ENCODE measurements around the gene P2RY8. TPM values are rescaled to one million over a fixed set of nuclear protein-coding genes. Genes with fewer than 3 reads are reported as not detected.
"Not testable (repeated sequence)": the region's sequence is repeated elsewhere in the genome, so short reads cannot be mapped to it uniquely, and the experiment has no call there.

P2RY8 gene
- polyA plus RNA-seq, 4 donors, result 0.22 to 2.1 (median 1.2) TPM

DNA sequence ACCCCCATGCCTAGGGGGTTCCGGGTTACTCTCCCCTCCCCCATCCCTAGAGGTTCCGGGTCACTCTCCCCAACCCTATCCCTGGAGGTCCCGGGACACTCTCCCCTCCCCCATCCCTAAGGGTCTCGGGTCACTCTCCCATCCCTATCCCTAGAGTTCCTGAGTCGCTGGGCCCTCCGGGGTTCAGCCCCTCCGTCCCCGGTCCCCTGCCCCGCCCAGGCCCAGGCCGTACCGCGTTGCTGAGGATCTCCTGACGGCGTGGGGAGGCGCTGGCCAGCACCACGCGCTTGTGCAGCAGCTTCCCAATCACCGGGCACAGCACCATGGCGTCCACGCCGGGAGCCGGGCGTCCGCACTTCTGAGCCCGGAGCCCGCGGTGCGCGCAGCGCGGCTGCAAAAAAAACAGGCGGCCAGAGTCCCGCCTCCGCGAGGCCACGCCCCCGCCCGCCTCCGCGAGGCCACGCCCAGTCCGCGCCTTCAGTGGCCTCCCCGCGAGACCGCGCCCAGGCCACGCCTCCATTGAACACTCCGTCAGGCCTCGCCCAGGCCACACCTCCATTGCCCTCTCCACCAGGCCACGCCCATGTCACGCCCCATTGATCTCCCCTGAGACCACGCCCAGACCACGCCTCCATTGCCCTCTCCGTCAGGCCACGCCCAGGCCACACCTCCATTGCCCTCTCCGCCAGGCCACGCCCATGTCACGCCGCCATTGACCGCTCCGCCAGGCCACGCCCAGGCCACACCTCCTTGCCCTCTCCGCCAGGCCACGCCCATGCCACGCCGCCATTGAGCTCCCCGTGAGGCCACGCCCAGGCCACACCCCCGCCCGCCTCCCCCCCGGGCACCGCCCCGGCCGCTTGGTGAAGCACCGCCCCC is 84.2 kb downstream of the P2RY8 start, which contains the start of gene ASMTL:
ASMTL (minus strand) TSS at position 394 of the 879 bp plus-strand sequence; CDS start at position 325, 69 bp downstream.
- Histone ChIP-seq H3K4me3 (ENCODE audit: low read depth in 1 of 3, low read length in 3 of 3) (peak within 1 kb of the TSS; percentile 82 to 90 (median 82)), H3K27me3 (ENCODE audit: control insufficient read depth in 3 of 3, insufficient read depth in 3 of 3, low read length in 3 of 3) (no peaks in the 10 kb centered on the region), H3K36me3 (ENCODE audit: control insufficient read depth in 3 of 3, insufficient read depth in 2 of 3, low read depth in 1 of 3, low read length in 3 of 3) (peaks cover 0 to 4% (median 0%) of the 10 kb centered on the region in 3 donors), H3K27ac (ENCODE audit: low read depth in 1 of 3, low read length in 2 of 3) (peak within 1 kb of the TSS; percentile 89 to 98 (median 90)), H3K9me3 (ENCODE audit: control insufficient read depth in 2 of 2, insufficient read depth in 1 of 2, low read depth in 1 of 2, low read length in 1 of 2) (peaks cover 0 to 16% of the 10 kb centered on the region in 2 donors), H3K4me1 (ENCODE audit: control insufficient read depth in 3 of 3, insufficient read depth in 2 of 3, low read depth in 1 of 3, low read length in 2 of 3) (peaks cover 0 to 5% (median 3%) of the 10 kb centered on the region in 3 donors)
- DNase-seq, result peak; percentile 99 to 100
- WGBS, 3 donors, result 0 to 1% (median 0%) methylated on average over 52 to 76 of the region's 76 CpGs
- FAIRE-seq, result no peak

GRCh38 chrX:1451661-1452515 is 85.1 kb downstream of the P2RY8 start:
- DNase-seq, result no peak
- Histone ChIP-seq H3K36me3 (ENCODE audit: control insufficient read depth in 3 of 3, insufficient read depth in 2 of 3, low read depth in 1 of 3, low read length in 3 of 3) (peaks cover 0 to 4% (median 0%) of the 10 kb centered on the region in 3 donors), H3K4me1 (ENCODE audit: control insufficient read depth in 3 of 3, insufficient read depth in 2 of 3, low read depth in 1 of 3, low read length in 2 of 3) (peaks cover 0 to 5% (median 3%) of the 10 kb centered on the region in 3 donors), H3K27ac (ENCODE audit: low read depth in 1 of 3, low read length in 2 of 3) (peak overlapping the region in 1 of 3 donors; percentile 61), H3K27me3 (ENCODE audit: control insufficient read depth in 3 of 3, insufficient read depth in 3 of 3, low read length in 3 of 3) (no peaks in the 10 kb centered on the region), H3K9me3 (ENCODE audit: control insufficient read depth in 2 of 2, insufficient read depth in 1 of 2, low read depth in 1 of 2, low read length in 1 of 2) (peaks cover 0 to 24% of the 10 kb centered on the region in 2 donors), H3K4me3 (ENCODE audit: low read depth in 1 of 3, low read length in 3 of 3) (peak overlapping the region; percentile 82 to 90 (median 82))
- no peak for FAIRE-seq
- 19 to 32% (median 29%) methylated on average over 21 to 23 of the region's 23 CpGs for WGBS, 3 donors

DNA sequence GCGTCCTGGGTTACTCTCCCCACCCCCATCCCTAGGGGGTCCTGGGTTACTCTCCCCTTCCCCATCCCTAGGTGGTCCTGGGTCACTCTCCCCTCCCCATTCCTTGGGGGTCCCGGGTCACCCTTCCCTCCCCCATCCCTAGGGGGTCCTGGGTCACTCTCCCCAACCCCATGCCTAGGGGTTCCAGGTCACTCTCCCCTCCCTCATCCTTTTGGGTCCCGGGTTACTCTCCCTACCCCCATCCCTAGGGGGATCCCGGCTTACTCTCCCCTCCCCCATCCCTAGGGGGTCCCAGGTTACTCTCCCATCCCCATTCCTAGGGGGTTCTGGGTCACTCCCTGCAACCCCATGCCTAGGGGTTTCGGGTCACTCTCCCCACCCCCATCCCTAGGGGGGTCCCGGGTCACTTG is 85.7 kb downstream of the P2RY8 start:
- H3K27ac ChIP-seq (ENCODE audit: low read depth in 1 of 3, low read length in 2 of 3), result no peak overlapping the region
- FAIRE-seq (no peak), DNase-seq (no peak)
- WGBS, 3 donors, result 78 to 91% (median 82%) methylated on average over 6 of the region's 6 CpGs
- H3K4me1 ChIP-seq (ENCODE audit: control insufficient read depth in 3 of 3, insufficient read depth in 2 of 3, low read depth in 1 of 3, low read length in 2 of 3), result peaks cover 0 to 5% (median 3%) of the 10 kb centered on the region in 3 donors
- peaks cover 0 to 25% of the 10 kb centered on the region in 2 donors for H3K9me3 ChIP-seq (ENCODE audit: control insufficient read depth in 2 of 2, insufficient read depth in 1 of 2, low read depth in 1 of 2, low read length in 1 of 2)
- no peaks in the 10 kb centered on the region for H3K27me3 ChIP-seq (ENCODE audit: control insufficient read depth in 3 of 3, insufficient read depth in 3 of 3, low read length in 3 of 3)
- H3K36me3 ChIP-seq (ENCODE audit: control insufficient read depth in 3 of 3, insufficient read depth in 2 of 3, low read depth in 1 of 3, low read length in 3 of 3), result peaks cover 0 to 4% (median 0%) of the 10 kb centered on the region in 3 donors
- no peak overlapping the region for H3K4me3 ChIP-seq (ENCODE audit: low read depth in 1 of 3, low read length in 3 of 3)

- Histone ChIP-seq H3K27ac (ENCODE audit: low read depth in 1 of 3, low read length in 2 of 3) (no peak overlapping the region), H3K27me3 (ENCODE audit: control insufficient read depth in 3 of 3, insufficient read depth in 3 of 3, low read length in 3 of 3) (no peaks in the 10 kb centered on the region), H3K4me3 (ENCODE audit: low read depth in 1 of 3, low read length in 3 of 3) (no peak overlapping the region), H3K9me3 (ENCODE audit: control insufficient read depth in 2 of 2, insufficient read depth in 1 of 2, low read depth in 1 of 2, low read length in 1 of 2) (peaks cover 0 to 29% of the 10 kb centered on the region in 2 donors), H3K36me3 (ENCODE audit: control insufficient read depth in 3 of 3, insufficient read depth in 2 of 3, low read depth in 1 of 3, low read length in 3 of 3) (peaks cover 0 to 4% (median 0%) of the 10 kb centered on the region in 3 donors), H3K4me1 (ENCODE audit: control insufficient read depth in 3 of 3, insufficient read depth in 2 of 3, low read depth in 1 of 3, low read length in 2 of 3) (peaks cover 0 to 5% (median 3%) of the 10 kb centered on the region in 3 donors)
- WGBS, 3 donors, result 79 to 82% (median 82%) methylated on average over 9 of the region's 9 CpGs
- FAIRE-seq (no peak), DNase-seq (no peak)
These were observed 86.4 kb downstream of the P2RY8 start for GRCh38 chrX:1450361-1451161.

GRCh38 chrX:1449823-1450149 is 87.2 kb downstream of the P2RY8 start:
- H3K36me3 ChIP-seq (ENCODE audit: control insufficient read depth in 3 of 3, insufficient read depth in 2 of 3, low read depth in 1 of 3, low read length in 3 of 3), result peaks cover 0 to 4% (median 0%) of the 10 kb centered on the region in 3 donors
- no peak overlapping the region for H3K4me3 ChIP-seq (ENCODE audit: low read depth in 1 of 3, low read length in 3 of 3)
- FAIRE-seq, result no peak
- peaks cover 0 to 5% (median 3%) of the 10 kb centered on the region in 3 donors for H3K4me1 ChIP-seq (ENCODE audit: control insufficient read depth in 3 of 3, insufficient read depth in 2 of 3, low read depth in 1 of 3, low read length in 2 of 3)
- no peak overlapping the region for H3K27ac ChIP-seq (ENCODE audit: low read depth in 1 of 3, low read length in 2 of 3)
- peaks cover 0 to 36% of the 10 kb centered on the region in 2 donors for H3K9me3 ChIP-seq (ENCODE audit: control insufficient read depth in 2 of 2, insufficient read depth in 1 of 2, low read depth in 1 of 2, low read length in 1 of 2)
- H3K27me3 ChIP-seq (ENCODE audit: control insufficient read depth in 3 of 3, insufficient read depth in 3 of 3, low read length in 3 of 3), result no peaks in the 10 kb centered on the region
- WGBS, 3 donors, result 97 to 100% (median 100%) methylated on average over 2 of the region's 2 CpGs
- DNase-seq, result no peak

- DNase-seq, result no peak
- 88 to 92% (median 92%) methylated on average over 9 of the region's 9 CpGs for WGBS, 3 donors
- peaks cover 0 to 5% (median 3%) of the 10 kb centered on the region in 3 donors for H3K4me1 ChIP-seq (ENCODE audit: control insufficient read depth in 3 of 3, insufficient read depth in 2 of 3, low read depth in 1 of 3, low read length in 2 of 3)
- no peaks in the 10 kb centered on the region for H3K27me3 ChIP-seq (ENCODE audit: control insufficient read depth in 3 of 3, insufficient read depth in 3 of 3, low read length in 3 of 3)
- no peak for FAIRE-seq
- H3K9me3 ChIP-seq (ENCODE audit: control insufficient read depth in 2 of 2, insufficient read depth in 1 of 2, low read depth in 1 of 2, low read length in 1 of 2), result peaks cover 0 to 41% of the 10 kb centered on the region in 2 donors
- H3K27ac ChIP-seq (ENCODE audit: low read depth in 1 of 3, low read length in 2 of 3), result no peak overlapping the region
- H3K4me3 ChIP-seq (ENCODE audit: low read depth in 1 of 3, low read length in 3 of 3), result no peak overlapping the region
- H3K36me3 ChIP-seq (ENCODE audit: control insufficient read depth in 3 of 3, insufficient read depth in 2 of 3, low read depth in 1 of 3, low read length in 3 of 3), result peaks cover 0 to 4% (median 0%) of the 10 kb centered on the region in 3 donors
These were observed 87.8 kb downstream of the P2RY8 start for GRCh38 chrX:1449036-1449822.

DNA sequence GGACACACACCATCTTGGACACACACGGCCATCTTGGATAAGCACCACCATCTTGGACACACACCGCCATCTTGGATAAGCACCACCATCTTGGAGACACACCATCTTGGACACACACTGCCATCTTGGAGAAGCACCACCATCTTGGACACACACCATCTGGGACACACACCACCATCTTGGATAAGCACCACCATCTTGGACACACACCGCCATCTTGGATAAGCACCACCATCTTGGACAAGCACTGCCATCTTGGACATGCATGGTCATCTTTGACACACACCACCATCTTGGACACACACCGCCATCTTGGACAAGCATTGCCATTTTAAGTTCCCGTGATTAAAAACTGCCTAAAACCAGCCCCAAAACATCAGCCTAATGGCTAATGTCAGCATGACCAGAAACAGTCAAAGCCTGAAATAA is 88.4 kb downstream of the P2RY8 start:
- FAIRE-seq; H3K4me1 ChIP-seq (ENCODE audit: control insufficient read depth in 3 of 3, insufficient read depth in 2 of 3, low read depth in 1 of 3, low read length in 2 of 3); H3K4me3 ChIP-seq (ENCODE audit: low read depth in 1 of 3, low read length in 3 of 3); DNase-seq; H3K27me3 ChIP-seq (ENCODE audit: control insufficient read depth in 3 of 3, insufficient read depth in 3 of 3, low read length in 3 of 3); H3K36me3 ChIP-seq (ENCODE audit: control insufficient read depth in 3 of 3, insufficient read depth in 2 of 3, low read depth in 1 of 3, low read length in 3 of 3); H3K27ac ChIP-seq (ENCODE audit: low read depth in 1 of 3, low read length in 2 of 3): not testable (repeated sequence)
- 97 to 98% (median 97%) methylated on average over 5 of the region's 5 CpGs for WGBS, 3 donors
- H3K9me3 ChIP-seq (ENCODE audit: control insufficient read depth in 2 of 2, insufficient read depth in 1 of 2, low read depth in 1 of 2, low read length in 1 of 2), result peaks cover 0 to 47% of the 10 kb centered on the region in 2 donors
